HG03159 (cell line): ENCODE data around the gene RRBP1.
"Not testable (repeated sequence)": the region's sequence is repeated elsewhere in the genome, so short reads cannot be mapped to it uniquely, and the experiment has no call there.

Experiments
- ATAC-seq: cut with Tn5 transposase; IDR thresholded peaks from one replicate; pipeline ENCODE4 v1.9.1; 2021; ENCODE audit warnings: mild to moderate bottlenecking, moderate library complexity; ENCODE audit not compliant: unreplicated experiment

Gene RRBP1

DNA sequence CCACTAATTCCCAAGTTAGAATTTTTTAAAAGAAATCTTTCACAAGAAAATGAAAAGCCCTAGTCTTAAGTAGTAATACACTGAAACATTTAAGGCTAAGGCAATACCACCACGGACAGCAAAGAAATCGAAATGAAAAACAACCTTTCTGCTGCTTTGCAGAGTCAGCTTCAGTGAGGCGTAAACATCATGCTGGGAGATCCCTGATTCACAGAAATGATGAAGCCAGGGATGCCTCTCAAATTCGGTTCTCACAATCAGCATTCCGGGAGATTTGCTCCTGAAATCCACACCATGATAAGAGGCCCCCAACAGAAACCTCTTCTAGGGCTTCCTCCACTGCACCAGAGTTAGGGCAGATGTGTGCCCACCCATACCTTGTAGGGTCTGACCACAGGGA is 18.6 kb downstream of the RRBP1 start:
- ATAC-seq: no peak

GRCh38 chr20:17663040-17663399 is 19.0 kb downstream of the RRBP1 start:
- ATAC-seq: no peak

DNA sequence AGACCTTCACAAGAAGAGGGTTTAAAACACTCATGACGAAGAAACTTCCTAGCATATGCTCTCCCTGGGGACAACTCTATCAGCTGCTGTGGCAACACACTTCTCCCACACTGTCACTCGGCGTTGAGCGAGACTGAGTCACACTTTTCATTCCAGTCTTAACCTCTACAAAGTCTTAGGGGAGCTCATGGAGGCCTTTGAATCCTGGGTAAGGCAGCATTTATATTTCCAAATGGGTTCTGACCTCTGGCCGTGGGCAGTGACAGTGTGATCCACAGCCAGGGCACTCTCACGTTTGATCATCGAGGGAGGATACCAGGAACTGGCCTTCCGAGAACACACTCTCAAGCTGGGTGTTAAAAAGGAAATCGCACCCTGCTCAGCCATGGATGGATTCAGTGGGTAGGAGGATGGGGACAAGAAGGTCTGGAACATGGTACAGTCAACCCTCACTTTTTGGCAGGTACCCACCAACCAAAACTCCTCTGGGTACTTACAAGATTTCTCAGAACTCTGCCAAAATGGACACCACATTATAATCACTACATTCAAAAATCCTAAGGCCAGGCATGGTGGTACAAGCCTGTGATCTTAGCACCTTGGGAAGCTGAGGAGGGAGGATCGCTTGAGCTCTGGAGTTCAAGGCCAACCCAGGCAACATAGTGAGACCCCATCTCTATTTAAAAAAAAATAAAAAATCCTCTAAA is 19.6 kb downstream of the RRBP1 start:
- ATAC-seq: no peak

DNA sequence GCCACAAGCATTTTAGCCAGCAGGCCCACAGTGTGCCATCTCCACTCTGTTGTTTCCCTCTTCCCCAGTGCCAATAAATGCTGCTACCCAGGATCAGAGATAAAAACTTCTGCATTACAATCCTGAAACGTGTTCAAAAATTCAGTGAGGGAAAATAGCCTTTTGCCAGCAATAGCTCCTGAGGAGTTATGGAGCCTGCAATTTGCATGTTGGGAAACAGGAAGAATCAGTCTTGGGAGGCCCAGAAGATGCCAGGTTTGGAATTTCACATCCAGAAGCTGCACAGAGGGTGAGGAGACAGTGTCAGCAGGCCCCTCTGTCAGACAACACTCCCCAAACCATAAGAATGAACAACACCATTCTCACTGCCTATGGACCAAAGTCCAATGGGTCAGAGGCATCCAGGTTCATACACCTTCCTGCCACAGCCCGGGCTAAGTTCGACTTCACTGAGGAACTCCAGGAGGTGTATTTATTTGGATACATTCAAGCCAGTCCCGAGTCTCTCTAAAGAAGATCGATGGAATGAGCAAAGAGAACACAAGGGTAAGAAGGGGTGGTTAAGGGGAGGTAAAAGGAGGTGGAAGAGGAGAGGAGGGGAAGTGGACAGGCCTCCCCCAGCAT is 20.8 kb downstream of the RRBP1 start:
- no peak for ATAC-seq

GRCh38 chr20:17660667-17661066 is 21.4 kb downstream of the RRBP1 start:
- no peak for ATAC-seq

DNA sequence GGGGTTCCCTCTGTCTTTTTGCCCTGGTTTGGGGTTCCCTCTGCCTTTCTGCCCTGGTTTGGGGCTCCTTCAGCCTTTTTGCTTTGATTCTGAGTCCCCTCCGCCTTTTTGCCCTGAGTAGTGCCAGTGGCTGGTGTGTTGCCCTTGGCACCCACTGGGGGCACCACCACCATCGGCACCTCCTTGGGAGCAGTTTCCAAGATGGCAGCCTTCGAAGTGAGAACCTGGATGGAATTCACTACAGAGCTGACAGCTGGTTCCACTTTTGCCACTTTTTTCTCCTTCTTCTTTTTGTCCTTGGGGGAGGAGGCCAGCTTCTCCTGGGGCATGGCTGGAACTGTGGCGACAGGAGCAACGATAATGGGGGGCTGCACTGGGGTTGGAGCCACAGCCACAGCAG is 22.2 kb downstream of the RRBP1 start:
- no peak for ATAC-seq

- not testable (repeated sequence) for ATAC-seq
Measured at GRCh38 chr20:17659344-17659743, 22.7 kb downstream of the RRBP1 start.

GRCh38 chr20:17658648-17658993 is 23.4 kb downstream of the RRBP1 start:
- no peak for ATAC-seq

DNA sequence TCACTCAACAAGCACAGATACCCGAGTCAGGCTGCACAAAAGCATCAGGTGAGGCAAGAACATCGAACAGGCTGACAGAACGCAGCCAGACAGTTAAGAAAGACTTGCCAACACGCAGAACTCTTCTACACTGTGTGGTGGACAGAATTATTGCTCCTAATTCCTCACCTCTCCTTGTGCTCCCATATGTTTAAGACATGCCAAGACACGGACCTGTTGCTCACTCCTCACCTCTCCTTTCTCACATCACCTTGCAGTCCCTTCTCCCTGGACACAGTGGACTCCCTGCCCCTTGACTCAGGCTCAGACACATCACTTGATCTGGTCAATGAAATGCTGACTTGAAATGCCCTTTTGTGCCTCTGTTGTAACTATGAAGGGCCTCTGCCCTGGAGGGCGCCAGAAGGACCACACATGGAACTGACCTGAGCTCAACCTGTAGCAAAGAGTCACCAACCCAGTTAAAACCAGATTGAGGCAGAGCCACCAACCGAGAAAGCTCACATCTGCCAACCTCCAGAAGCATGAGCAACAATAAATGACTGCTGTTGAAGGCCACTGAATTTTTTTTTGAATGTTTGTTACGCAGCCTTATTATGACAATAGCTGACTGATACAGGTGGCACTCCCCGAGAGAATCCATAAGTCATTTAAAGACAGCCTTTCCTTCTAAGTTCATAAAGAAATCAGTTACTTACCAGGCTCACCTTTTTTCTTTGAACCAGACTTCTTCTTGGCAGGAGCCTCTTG is 24.0 kb downstream of the RRBP1 start:
- ATAC-seq: no peak

DNA sequence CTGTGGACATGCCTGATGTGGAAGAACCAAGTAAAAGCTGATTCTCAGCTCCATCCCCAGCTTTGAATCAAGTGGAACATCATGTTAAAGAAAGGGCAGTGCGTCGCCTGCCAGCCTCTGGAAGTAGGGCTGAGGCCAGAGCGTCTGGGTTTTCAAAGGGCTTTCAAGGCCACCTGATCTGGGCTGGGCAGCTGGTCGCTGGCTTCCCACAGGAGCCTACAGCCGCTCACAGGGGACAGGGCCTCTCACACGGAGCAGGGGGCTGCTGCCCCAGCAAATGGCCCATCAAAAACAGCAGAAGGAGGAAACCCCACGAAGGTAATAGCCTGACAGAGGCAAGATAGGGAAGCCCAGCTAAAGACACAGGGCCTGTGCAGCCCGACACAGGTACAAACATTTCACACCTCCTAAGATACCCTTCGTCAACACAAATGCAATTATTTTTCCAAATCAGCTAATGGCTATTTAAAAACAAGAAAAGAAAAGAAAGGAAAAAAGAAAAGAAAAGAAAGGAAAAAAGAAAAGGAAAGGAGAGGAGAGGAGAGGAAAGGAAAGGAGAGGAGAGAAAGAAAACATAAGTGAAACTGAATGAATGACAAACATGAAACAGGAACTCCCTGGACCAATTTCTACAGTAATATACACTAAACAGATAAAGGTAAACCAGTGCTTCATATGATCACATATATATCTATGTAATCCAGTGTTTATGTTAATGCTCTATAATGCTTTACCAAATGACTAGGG is 24.8 kb downstream of the RRBP1 start:
- no peak for ATAC-seq

DNA sequence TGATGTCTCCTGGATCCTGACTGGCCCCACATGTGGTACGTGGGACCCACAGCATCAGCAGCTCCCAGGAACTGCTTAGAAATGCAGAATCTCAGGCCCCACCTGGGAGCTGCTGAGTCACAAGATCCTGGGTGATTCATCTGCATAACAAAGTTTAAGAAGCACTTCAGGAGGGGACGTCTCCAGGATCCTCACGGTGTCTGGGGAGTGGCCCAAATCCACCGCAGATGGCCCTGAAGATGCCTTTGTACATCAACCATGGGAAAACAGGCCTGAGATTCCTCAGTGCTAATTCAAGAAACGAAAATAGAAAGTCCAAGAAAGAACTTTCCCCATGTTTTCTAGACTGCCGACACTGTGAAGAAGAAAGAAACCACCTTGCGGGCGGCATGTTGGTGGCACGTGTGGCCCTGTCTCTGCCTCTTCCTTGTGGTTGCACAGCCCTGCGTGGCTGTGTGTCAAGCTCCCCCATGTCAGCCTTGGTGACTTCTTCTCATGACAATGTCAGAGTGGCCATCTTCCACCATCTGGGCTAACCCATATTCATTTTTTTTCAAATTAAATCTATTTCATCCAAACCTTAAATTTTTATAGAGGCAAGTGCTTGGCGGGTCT is 26.1 kb downstream of the RRBP1 start:
- no peak for ATAC-seq

GRCh38 chr20:17655286-17655651 is 26.8 kb downstream of the RRBP1 start:
- no peak for ATAC-seq

DNA sequence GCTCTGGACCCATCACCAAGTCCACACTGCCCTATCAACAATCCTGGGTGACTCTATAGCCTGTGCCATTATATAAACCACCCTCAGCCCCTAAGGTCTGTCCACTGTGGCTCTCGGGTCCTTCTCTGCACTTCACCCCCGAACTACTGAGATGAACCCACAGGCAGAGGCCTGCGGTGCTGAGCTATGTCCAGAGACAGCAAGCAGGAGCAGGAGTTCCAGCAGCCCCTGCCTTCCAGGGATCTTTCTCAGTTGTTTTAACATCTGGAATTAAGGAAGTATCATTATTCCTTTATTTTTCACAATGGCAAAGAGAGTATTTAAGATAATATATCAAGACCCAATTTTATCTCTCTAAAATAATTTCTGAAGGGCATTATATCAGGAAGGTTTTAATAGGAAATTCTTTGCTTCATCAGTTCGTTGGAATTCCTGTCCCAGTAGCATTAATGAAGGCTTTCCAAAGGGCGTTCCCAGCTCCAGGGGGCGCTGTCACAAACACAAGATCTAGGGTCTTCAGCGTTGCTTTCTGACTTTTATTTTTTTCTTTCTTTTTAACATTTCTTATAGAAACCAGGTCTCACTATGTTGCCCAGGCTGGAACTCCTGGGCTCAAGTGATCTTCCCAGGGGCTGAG is 27.3 kb downstream of the RRBP1 start:
- ATAC-seq: no peak

DNA sequence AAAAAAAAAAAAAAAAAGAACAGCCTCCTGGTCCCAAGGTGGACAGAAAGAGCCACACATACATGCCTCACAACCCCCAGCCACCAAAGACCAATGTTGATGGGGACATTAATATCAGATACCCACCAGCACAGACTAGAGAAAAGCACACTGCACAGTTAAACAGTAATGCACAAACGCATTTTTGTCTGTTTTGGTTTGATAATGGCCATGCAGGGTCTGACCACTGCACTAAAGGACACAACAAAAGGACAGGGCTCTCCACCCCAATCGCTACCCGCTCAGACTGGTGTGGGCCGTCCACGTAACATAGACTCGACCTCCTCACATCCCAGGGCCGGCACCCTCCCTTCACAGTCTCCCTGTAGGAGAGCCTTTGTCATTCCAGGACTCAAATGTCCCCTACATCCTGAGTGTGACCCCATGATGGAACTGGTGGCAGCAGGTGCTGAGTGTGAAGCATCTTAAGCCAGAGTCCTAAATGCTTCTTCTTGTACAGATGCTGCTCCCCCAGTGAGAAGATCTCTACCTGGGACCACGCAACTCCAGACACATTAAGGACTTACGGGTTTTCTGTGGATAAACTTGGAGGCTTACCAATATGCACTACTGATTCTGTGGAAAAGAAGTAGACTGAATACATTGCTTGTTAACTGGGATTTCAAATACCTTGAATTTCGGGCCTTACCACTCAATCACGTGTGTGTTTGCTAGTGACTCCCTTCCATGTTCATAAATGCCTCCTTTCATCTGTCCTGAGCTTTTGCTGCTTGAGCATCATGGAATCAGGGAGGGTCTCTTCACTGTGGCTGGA is 28.0 kb downstream of the RRBP1 start:
- ATAC-seq: no peak

DNA sequence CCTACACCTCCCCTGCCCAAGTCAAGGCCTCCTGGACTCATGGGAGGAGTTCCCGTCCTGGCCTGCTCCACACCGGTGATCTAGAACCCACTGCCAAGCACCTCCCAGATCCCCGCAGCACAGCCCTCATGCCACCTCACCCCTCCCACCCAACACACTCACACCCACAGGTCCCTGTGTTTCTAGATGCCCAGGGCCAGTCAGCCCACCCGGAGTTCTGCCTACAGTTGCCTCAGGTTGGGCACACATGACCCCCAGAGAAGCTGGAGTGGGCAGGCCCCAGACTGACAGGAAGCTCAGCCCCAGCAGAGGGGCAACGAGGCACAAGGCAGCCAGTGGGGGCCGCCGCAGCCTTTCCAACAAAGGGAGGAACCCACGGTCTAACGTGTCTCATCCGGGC is 29.6 kb downstream of the RRBP1 start:
- no peak for ATAC-seq

DNA sequence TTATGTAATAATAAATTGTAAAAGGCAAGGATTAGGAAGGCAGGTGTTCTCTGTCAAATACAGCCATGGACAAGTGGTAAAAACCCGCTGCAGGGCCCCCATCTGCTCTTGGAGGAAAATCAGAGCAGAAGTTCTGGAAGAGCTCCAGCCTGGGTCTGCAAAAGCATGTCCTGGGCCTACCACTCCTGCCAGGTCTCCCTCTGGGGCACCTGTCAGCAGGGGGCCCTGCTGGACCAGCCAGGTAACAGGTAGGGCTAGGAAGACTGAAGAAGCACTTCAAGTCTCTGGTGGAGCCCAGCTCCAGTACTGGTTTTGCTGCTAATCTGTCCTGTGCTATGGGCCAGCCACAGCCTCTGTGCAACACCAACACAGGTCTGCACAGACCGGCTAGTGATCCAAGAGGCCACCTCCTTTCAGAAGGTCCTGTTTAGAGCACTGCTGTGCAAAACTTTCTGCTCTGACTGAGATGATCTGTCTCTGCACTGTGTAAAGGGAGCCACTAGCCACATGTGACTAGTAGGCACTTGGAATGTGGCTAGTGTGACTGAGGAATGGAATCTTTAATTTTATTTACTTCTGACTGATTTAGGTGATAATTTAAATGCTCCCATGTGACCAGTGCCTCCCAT is 30.2 kb downstream of the RRBP1 start:
- ATAC-seq: no peak

DNA sequence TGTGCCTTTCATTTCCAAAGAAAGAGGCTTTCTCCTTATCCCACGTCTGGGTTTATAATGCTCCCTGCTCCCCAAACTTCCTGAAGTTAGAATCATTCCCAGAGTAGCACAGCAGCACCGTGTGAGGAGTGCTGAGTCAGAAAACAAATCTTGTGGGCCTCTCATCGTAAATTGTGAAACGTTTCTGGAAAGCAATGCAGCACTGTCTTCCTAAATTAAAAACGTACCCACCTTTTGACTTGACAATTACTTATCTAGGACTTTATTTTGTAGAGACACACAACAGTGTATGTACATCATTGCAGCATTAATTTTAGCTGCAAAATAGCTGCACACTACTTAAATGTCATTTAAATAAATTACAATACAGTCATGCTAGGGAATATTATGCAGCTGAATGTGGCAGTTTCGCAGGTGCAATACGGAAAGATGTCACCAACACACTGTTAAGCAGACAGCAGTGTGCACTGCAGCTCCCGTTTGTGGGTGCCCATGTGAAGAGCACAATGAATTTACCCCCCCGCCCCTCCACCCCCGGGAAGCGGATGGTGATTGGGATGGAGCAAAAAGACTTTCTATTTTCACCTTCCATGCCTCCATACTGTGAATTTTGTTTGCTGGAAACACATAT is 30.8 kb downstream of the RRBP1 start:
- ATAC-seq: no peak

GRCh38 chr20:17650301-17651128 is 31.5 kb downstream of the RRBP1 start:
- no peak for ATAC-seq
